GM12864 (cell line): ENCODE results near the gene LIN7C.

ENCODE experiments used
- DNase-seq: peaks from one replicate; pipeline ENCODE4 v3.0.0-alpha.2; 2011; ENCODE audit warnings: low read depth
- H3K4me3 ChIP-seq: 2 replicates; pipeline ENCODE4 v1.5.1; 2011; ENCODE audit warnings: mild to moderate bottlenecking, low read depth, low read length, control low read depth
- CTCF ChIP-seq: IDR thresholded peaks from 2 replicates; pipeline ENCODE4 v1.5.1; 2011; ENCODE audit warnings: low read depth, mild to moderate bottlenecking, moderate library complexity, low read length, control low read depth, inconsistent platforms; ENCODE audit errors: missing control alignments

Gene LIN7C

GRCh38 chr11:27471589-27472397 is 34.8 kb downstream of the LIN7C start:
- peak overlapping the region; percentile 74 for H3K4me3 ChIP-seq

GRCh38 chr11:27470826-27471588 is 35.6 kb downstream of the LIN7C start:
- no peak for TF ChIP-seq CTCF
- DNase-seq: no peak
- peak overlapping the region; percentile 74 for H3K4me3 ChIP-seq

More at GRCh38 chr11:27471589-27472397, 34.8 kb downstream of the LIN7C start:
- DNase-seq: no peak
- no peak for TF ChIP-seq CTCF

GRCh38 chr11:27470166-27470565 is 36.4 kb downstream of the LIN7C start:
- TF ChIP-seq CTCF: no peak
- no peak overlapping the region for H3K4me3 ChIP-seq
- no peak for DNase-seq

- TF ChIP-seq CTCF: no peak
- peak overlapping the region; percentile 25; the same call in 1 of the 2 replicates for H3K4me3 ChIP-seq
- no peak for DNase-seq
Observed at GRCh38 chr11:27468995-27469695, 37.4 kb downstream of the LIN7C start.

- DNase-seq: no peak
- TF ChIP-seq CTCF: no peak
- no peak overlapping the region; the same call in 1 of the 2 replicates for H3K4me3 ChIP-seq
Observed at GRCh38 chr11:27468209-27468994, 38.2 kb downstream of the LIN7C start.

GRCh38 chr11:27467181-27467913 is 39.2 kb downstream of the LIN7C start:
- no peak for TF ChIP-seq CTCF
- H3K4me3 ChIP-seq: no peak overlapping the region

More at GRCh38 chr11:27467181-27467913, 39.2 kb downstream of the LIN7C start:
- DNase-seq: no peak
